Stimulated activated CD4-positive, alpha-beta T cell treated with anti-CD3 and anti-CD28 coated beads, Interleukin-1b, Interleukin-23, amount 100 ng/mL, for 4 hours (primary cell): ENCODE results near the gene HDAC6.
"Not testable (repeated sequence)": the region's sequence is repeated elsewhere in the genome, so short reads cannot be mapped to it uniquely, and the experiment has no call there.

Experiments
- DNase-seq, 2 donors: peaks; one replicate each; pipeline ENCODE4 v3.0.0-alpha.2; 2020; ENCODE audit warnings: low read depth in 2 of 2

HDAC6 gene

GRCh38 chrX:48789366-48790220, 12.3 kb upstream of the HDAC6 start:
- no peak for DNase-seq

- DNase-seq, result no peak
These were observed 11.4 kb upstream of the HDAC6 start for GRCh38 chrX:48790477-48790876.

DNA sequence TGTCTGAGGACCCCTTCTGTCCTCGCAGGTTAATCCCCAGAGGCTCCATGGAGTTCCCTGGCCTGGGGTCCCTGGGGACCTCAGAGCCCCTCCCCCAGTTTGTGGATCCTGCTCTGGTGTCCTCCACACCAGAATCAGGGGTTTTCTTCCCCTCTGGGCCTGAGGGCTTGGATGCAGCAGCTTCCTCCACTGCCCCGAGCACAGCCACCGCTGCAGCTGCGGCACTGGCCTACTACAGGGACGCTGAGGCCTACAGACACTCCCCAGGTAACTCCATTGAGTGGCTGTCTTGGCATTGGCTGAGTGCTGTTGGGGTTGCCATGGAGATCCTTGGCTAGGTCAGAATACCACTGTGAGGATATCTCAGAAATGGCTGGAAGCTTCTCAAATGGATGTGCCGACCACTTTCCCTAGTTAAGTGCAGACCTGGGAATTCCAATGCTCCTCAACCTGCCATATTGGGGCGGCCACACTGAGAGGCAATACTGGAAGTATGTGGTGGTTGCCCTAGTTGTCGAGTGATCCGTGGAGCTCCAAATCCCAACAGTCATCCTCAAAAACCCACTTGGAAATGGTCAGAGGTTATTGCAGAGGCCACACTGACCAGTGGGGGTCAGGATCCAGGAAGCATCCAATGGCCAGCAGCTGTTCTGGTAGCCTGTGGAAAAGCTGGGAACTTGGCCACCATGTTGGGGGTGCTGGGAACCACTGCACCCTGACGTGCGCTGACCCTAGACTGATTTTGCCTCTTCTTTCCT, 10.6 kb upstream of the HDAC6 start:
- DNase-seq, result no peak

- no peak for DNase-seq
These were observed 9.6 kb upstream of the HDAC6 start for GRCh38 chrX:48792219-48792618.

DNA sequence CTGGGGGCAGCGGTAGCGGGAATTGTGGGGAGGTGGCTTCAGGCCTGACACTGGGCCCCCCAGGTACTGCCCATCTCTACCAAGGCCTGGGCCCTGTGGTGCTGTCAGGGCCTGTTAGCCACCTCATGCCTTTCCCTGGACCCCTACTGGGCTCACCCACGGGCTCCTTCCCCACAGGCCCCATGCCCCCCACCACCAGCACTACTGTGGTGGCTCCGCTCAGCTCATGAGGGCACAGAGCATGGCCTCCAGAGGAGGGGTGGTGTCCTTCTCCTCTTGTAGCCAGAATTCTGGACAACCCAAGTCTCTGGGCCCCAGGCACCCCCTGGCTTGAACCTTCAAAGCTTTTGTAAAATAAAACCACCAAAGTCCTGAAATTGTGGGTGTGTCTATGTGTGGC, 7.9 kb upstream of the HDAC6 start:
- DNase-seq, result no peak

DNA sequence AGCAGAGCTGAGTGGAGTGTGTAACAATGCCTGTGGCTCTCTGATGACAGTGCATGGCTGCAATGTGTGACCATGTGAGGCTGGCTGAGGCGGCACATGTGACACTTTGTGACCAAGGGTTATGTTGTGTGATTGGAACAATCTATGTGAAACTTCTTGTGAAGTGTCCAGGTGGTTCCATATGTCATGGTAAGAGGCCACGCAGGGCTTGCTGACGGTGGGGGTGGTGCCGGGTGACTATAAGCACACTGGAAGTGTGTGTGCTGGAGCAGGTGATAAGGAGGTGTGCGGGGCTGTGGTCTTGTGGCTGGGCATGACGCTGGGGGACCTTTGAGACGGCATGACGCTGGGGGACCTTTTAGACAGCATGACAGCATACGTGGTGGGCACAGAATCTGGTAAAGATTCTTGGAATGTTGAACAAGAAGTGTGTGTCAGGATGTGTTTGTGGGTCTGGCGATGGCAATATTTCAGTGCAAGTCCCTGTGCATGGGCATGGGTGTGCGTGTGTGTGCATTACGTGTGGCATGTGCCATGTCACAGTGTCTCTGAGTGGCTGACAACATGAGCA, 7.4 kb upstream of the HDAC6 start:
- no peak for DNase-seq

DNA sequence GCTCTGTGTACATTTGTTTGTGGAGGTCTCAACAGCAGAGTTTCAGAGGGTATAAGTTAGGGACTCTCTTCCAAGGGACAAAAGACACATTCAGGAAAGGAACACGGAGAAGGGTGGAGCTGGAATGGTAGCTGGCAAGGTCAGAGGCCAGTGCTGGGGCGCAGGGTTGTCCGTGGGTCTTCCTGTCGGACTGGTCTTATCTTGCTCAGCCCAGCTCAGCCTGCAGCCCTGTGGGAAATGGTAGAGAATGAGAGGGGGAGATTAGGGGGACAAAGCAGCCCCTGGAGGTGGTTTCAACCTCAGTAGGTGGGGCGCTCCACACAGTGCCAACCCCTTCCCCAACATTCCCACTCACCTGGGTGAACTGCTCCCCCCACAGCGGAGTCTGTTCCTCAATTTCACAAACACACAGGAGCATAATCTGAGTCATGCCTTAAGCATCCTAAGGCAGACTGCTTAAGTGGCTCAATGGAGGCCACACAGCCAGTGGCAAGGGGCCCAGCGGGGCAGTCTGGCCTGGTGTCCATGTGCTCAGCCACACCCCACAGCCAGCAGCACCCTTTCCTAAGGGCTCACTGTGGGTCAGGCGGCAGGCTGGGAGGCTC, 6.9 kb upstream of the HDAC6 start:
- no peak for DNase-seq

DNA sequence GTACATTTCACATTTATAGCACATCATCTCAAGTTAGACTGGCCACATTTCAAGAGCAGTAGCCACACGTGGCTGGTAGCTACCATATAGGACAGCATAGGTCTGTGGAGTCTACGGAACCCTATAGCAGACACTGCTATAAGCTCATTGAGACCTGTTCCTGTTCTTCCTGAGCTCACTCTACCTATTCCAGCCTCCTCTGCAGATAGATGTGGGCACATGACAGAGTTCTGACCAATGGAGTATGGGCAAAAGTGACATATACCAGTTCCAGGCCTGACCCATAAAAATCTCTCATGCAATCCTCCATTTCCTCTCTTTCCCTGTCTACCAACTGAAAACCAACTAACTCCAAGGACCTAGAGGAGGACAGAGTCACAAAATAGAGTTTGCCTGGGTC, 3.5 kb upstream of the HDAC6 start:
- DNase-seq, result no peak

DNA sequence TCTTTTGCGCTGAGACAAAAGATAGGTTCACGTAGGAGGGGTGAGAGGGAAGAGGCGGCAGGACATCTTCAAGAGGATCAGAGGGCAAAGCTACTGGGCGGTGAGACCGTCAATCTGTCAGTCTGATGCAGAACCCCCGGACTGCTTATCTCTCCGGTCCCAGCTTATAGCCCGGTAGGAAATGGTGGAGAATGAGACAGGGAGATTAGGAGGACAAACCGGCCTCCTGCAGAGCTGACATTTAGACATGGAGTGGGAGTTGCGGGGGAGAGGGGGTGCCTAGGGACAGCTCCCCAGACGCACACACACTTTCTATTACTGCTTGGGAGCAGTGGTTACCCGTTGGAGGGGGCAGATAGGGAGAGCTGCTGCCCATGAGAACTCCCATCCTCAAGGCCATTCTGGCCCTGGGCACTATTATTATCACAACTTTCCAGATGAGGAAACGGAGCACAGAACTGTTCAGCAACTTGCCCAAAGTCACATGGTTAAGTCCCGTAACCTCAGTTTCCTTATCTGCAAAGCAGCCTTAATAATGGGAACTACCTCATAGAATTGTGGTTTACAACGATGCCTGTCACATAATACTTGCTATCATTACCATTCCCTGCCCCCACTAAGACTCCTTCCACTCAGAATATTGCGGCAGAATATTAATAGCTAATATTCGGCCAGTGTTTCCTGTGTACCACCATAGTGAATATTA, 1.1 kb upstream of the HDAC6 start:
- no peak for DNase-seq

- peak in 1 of 2 donors; percentile 52 for DNase-seq
These were observed 430 bp downstream of the HDAC6 start for GRCh38 chrX:48802089-48802904.

- DNase-seq, result no peak
These were observed 986 bp downstream of the HDAC6 start for GRCh38 chrX:48802905-48803200.

GRCh38 chrX:48806081-48806480, 4.2 kb downstream of the HDAC6 start:
- DNase-seq, result no peak

DNA sequence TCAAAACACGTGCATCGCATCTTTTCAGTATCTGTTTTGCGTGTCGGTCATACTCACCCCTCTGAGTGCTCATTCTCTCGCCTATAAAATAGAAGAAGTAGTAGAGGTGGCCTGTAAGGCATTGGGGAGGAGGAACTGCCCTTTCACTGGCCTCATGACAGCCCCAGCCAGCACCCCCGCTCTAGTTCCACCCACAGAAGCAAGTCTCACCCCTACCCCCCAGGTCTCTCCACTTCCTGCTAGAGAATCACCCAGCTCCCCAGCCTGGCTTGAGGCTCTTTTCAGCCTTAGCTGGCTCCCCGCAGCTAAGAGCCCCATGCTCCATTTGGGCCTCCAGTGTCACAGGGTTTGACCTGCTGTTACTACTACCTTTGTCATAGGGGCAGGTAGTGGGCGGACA, 11.8 kb downstream of the HDAC6 start:
- DNase-seq, result no peak

GRCh38 chrX:48814722-48815121, 12.9 kb downstream of the HDAC6 start:
- no peak for DNase-seq

DNA sequence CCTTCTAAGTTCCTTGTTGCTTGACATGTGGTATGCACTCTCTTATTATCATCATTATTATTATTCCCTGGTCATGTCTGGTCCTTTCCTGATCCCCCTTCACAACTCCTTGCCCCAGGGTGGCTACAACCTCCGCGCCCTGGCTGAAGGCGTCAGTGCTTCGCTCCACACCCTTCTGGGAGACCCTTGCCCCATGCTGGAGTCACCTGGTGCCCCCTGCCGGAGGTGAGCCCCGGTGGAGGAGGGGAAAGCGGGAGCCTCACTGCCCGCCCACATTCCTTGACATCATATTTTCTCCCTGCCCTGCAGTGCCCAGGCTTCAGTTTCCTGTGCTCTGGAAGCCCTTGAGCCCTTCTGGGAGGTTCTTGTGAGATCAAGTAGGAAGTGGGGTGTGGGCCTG, 13.4 kb downstream of the HDAC6 start:
- DNase-seq, result no peak

GRCh38 chrX:48816014-48816810, 14.3 kb downstream of the HDAC6 start:
- no peak for DNase-seq

- DNase-seq, result no peak
These were observed 16.2 kb downstream of the HDAC6 start for GRCh38 chrX:48818098-48818497.

GRCh38 chrX:48818866-48819265, 17.0 kb downstream of the HDAC6 start:
- DNase-seq, result no peak

DNA sequence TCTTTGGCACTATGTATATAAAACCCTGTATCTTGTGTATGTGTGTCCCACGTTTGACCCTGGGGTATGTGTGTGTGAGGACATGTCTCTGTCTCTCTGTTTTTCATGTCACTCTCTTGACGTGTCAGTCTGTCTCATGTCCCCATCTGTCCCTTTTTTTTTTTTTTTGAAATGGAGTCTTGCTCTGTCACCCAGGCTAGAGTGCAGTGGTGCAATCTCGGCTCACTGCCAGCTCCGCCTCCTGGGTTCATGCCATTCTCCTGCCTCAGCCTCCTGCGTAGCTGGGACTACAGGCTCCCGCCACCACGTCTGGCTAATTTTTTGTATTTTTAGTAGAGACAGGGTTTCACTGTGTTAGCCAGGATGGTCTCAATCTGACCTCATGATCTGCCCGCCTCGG, 17.5 kb downstream of the HDAC6 start:
- DNase-seq, result not testable (repeated sequence)

GRCh38 chrX:48823053-48823452, 21.2 kb downstream of the HDAC6 start:
- no peak for DNase-seq
